ENCODE results near the gene VANGL1.

GRCh38 chr1:115654663-115655305 lies 13.0 kb downstream of the VANGL1 start:
- TF ChIP-seq CTCF (IDR thresholded peaks at IDR 0.05) (no peak), SIN3A (IDR thresholded peaks at IDR 0.05; ENCODE audit: borderline replicate concordance, insufficient read depth, low read depth, low read length) (no peak), TCF7L2 (IDR thresholded peaks at IDR 0.05; ENCODE audit: low read depth, low read length) (no peak), POLR2AphosphoS5 (IDR thresholded peaks at IDR 0.05; ENCODE audit: low read depth, low read length) (no peak)
